Superior temporal gyrus (tissue), 1 donor: ENCODE measurements around the gene MITF.

Source experiments
- DNase-seq: peaks from one replicate; pipeline ENCODE4 v3.0.0-alpha.2; 2016; ENCODE audit errors: extremely low spot score

Gene MITF

GRCh38 chr3:69729147-69729919, 9.9 kb upstream of the MITF start:
- DNase-seq = no peak

GRCh38 chr3:69731080-69731479, 8.2 kb upstream of the MITF start:
- no peak for DNase-seq

GRCh38 chr3:69735893-69736292, 3.4 kb upstream of the MITF start:
- DNase-seq = no peak

GRCh38 chr3:69737392-69737791, 1.9 kb upstream of the MITF start:
- no peak for DNase-seq

- DNase-seq = no peak
These were observed 949 bp upstream of the MITF start for GRCh38 chr3:69738315-69738714.

- no peak for DNase-seq
These were observed 433 bp upstream of the MITF start for GRCh38 chr3:69738859-69739203.

- peak; percentile 35 for DNase-seq
These were observed 1.1 kb downstream of the MITF start for GRCh38 chr3:69740103-69741021.

- peak; percentile 67 for DNase-seq
These were observed 1.9 kb downstream of the MITF start for GRCh38 chr3:69741032-69741767.

- no peak for DNase-seq
These were observed 3.1 kb downstream of the MITF start for GRCh38 chr3:69742391-69742790.

GRCh38 chr3:69743975-69744906, 5.0 kb downstream of the MITF start:
- DNase-seq = no peak

- no peak for DNase-seq
These were observed 6.2 kb downstream of the MITF start for GRCh38 chr3:69745505-69745904.

- no peak for DNase-seq
These were observed 6.9 kb downstream of the MITF start for GRCh38 chr3:69746119-69746518.

- no peak for DNase-seq
These were observed 8.4 kb downstream of the MITF start for GRCh38 chr3:69747511-69748258.

GRCh38 chr3:69748503-69748902, 9.2 kb downstream of the MITF start:
- DNase-seq = no peak

GRCh38 chr3:69749461-69749860, 10.2 kb downstream of the MITF start:
- DNase-seq = no peak

GRCh38 chr3:69750549-69750948, 11.3 kb downstream of the MITF start:
- DNase-seq = no peak

- DNase-seq = no peak
These were observed 11.8 kb downstream of the MITF start for GRCh38 chr3:69751074-69751476.

GRCh38 chr3:69752241-69752640, 13.0 kb downstream of the MITF start:
- no peak for DNase-seq

- no peak for DNase-seq
These were observed 14.0 kb downstream of the MITF start for GRCh38 chr3:69753179-69753775.

- no peak for DNase-seq
These were observed 16.5 kb downstream of the MITF start for GRCh38 chr3:69755795-69756194.
